ENCODE data around the gene ZBTB17. TPM values are rescaled to one million over a fixed set of nuclear protein-coding genes. Genes with fewer than 3 reads are reported as not detected.
"Not testable (repeated sequence)": the region's sequence is repeated elsewhere in the genome, so short reads cannot be mapped to it uniquely, and the experiment has no call there.

ZBTB17 gene
- 38.5 TPM for total RNA-seq

DNA sequence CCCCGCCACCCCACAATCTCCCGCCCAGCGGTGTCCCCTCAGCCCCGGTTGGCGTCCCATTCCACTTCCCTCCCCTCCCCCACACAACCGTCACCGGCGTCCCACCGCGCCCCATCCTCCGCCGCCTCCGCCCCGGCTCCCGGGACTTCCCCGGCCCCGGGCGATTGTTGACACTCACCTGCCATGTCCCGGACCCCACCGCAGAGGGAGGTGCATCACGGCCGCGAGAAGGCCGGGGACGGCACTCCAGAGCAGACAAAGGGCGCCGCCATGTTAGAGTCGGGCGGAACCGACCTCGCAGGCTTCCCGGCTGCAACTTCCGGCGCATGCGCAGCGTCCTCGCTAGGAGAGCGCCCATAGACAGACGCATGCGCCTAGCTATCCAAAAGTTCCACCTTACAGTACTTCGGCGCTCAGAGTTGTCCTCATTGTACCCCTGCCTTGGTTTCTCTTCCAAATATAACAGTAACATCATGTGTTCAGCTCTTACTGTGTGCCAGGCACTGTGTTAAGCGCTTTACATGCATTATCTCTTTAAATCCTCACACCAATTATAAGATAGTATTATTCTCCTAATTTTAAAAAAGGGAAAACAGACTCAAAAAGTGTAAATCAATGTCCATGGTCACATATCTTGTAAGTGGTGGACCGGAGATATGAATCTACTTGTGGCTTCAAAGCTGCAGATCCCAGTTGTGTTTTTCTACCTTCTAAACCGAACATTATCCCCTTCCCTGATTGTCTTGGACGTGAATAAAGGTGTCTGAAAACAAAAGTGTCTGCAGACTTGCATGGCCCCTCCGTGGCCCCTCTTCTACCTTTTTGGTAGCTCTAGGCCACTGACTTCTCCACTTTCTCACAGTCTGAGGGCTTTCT is at the start of gene ZBTB17:
TSS of gene ZBTB17 (minus strand) at position 297 of the 876 bp plus-strand sequence. CDS start 27,606 bp downstream, outside the sequence.
- Histone ChIP-seq H3K4me3 (peak within 1 kb of the TSS; percentile 81 to 89), H3K36me3 (peaks cover 0 to 6% of the 10 kb centered on the region in 2 donors), H3K9me3 (no peaks in the 10 kb centered on the region), H3K27ac (peak within 1 kb of the TSS; percentile 86), H3K4me1 (peaks cover 29% of the 10 kb centered on the region), H3K27me3 (no peaks in the 10 kb centered on the region)
- DNase-seq (ENCODE audit: extremely low spot score in 2 of 2), result no peak
- TF ChIP-seq, protein P1, sequence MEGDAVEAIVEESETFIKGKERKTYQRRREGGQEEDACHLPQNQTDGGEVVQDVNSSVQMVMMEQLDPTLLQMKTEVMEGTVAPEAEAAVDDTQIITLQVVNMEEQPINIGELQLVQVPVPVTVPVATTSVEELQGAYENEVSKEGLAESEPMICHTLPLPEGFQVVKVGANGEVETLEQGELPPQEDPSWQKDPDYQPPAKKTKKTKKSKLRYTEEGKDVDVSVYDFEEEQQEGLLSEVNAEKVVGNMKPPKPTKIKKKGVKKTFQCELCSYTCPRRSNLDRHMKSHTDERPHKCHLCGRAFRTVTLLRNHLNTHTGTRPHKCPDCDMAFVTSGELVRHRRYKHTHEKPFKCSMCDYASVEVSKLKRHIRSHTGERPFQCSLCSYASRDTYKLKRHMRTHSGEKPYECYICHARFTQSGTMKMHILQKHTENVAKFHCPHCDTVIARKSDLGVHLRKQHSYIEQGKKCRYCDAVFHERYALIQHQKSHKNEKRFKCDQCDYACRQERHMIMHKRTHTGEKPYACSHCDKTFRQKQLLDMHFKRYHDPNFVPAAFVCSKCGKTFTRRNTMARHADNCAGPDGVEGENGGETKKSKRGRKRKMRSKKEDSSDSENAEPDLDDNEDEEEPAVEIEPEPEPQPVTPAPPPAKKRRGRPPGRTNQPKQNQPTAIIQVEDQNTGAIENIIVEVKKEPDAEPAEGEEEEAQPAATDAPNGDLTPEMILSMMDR (IDR thresholded peaks at IDR 0.05), result peak; percentile 3 to 34 (median 22)
- TF ChIP-seq POLR2AphosphoS5 (IDR thresholded peaks at IDR 0.05; ENCODE audit: insufficient read depth in 1 of 2, low read depth in 1 of 2) (peak; percentile 95), POLR2A (IDR thresholded peaks at IDR 0.05) (peak in 1 of 2 donors; percentile 70)
- intact Hi-C loops (cut with DNase I), result no loop called here

DNA sequence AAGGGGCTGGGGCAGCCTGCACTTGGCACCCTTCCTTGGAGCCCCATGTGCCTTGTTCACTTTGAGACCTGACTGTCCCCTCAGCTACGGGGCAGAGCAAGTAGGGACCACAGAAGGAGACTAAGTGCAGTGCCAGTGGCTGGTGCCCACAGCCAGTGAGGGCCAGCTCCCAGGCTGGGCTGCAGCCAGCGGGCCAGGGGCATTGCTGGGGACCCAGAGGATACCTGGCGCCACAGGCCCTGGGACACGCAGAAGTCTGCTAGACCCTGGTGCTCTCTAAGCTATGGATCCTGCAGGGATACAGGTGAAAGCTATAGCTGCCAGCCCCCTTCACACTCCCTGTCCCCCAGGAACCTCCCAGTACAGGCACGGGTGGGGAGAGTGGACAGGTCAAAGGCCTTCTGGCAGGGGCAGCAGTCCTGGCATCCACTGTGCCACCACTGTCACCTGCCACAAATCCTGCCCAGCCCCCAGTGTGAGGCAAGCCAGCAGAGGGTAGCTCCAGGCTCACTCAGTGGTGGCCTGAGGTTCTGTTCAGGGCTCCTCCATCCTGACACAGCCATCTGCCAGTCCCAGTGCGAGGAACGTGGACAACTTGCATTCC is 47.3 kb upstream of the ZBTB17 start:
- intact Hi-C loops (cut with DNase I), result no loop called here
- Histone ChIP-seq H3K4me3 (no peak overlapping the region), H3K27me3 (no peaks in the 10 kb centered on the region), H3K9me3 (no peaks in the 10 kb centered on the region), H3K27ac (no peak overlapping the region), H3K4me1 (peaks cover 26% of the 10 kb centered on the region), H3K36me3 (no peaks in the 10 kb centered on the region)
- DNase-seq (ENCODE audit: extremely low spot score in 2 of 2), result no peak
- TF ChIP-seq POLR2AphosphoS5 (IDR thresholded peaks at IDR 0.05; ENCODE audit: insufficient read depth in 1 of 2, low read depth in 1 of 2) (no peak), POLR2A (IDR thresholded peaks at IDR 0.05) (no peak)
- TF ChIP-seq, protein P1 (IDR thresholded peaks at IDR 0.05), result no peak

DNA sequence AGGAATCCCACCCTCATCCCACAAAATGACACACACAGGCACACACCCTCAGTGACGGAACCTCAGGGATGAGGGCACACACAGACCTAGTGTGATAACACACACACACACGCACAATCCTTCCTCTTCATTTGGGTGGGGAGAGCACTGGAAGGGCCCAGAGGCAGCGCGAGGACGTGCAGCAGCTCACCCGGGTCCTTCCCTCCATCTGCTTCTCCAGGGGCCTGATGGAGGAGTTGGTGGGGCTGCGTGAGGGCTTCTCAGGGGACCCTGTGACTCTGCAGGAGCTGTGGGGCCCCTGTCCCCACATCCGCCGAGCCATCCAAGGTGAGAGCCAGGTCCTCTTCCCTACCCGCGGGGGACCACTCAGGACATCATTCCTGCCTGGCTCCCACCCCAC is 46.5 kb upstream of the ZBTB17 start:
- intact Hi-C loops (cut with DNase I), result no loop called here
- Histone ChIP-seq H3K4me3 (no peak overlapping the region), H3K27me3 (no peaks in the 10 kb centered on the region), H3K4me1 (peaks cover 32% of the 10 kb centered on the region), H3K9me3 (no peaks in the 10 kb centered on the region), H3K27ac (no peak overlapping the region), H3K36me3 (no peaks in the 10 kb centered on the region)
- DNase-seq (ENCODE audit: extremely low spot score in 2 of 2), result no peak
- TF ChIP-seq, protein P1 (IDR thresholded peaks at IDR 0.05), result no peak
- TF ChIP-seq POLR2A (IDR thresholded peaks at IDR 0.05) (no peak), POLR2AphosphoS5 (IDR thresholded peaks at IDR 0.05; ENCODE audit: insufficient read depth in 1 of 2, low read depth in 1 of 2) (no peak)

DNA sequence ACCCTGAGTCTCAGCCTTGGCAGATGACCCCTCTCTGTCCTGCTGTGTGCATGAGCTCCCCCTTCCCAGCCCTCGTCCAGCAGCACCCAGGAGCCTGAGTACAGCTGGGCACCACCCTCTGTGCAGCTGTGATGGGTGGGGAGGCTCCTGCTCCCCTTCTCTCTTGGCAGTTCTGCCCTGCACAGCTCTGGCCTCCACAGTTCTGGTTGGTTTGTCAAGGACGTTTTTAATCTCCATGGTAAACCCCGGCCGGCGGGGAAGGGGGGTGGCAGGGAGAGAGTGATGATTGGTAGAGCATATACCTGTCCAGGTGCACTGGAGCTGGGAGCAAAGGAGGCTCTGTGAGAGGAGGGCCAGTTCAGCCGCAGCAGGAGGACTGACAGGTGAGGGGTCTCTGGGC is 45.8 kb upstream of the ZBTB17 start, which contains the start of gene CLCNKA:
TSS of gene CLCNKA (plus strand) at position 356 of the 400 bp plus-strand sequence. CDS start 584 bp downstream, outside the sequence.
- Histone ChIP-seq H3K9me3 (no peaks in the 10 kb centered on the region), H3K27ac (peak within 1 kb of the TSS; percentile 94), H3K4me1 (peaks cover 29% of the 10 kb centered on the region), H3K4me3 (no peak within 1 kb of the TSS), H3K27me3 (no peaks in the 10 kb centered on the region), H3K36me3 (no peaks in the 10 kb centered on the region)
- TF ChIP-seq, protein P1 (IDR thresholded peaks at IDR 0.05), result no peak
- no peak for TF ChIP-seq POLR2AphosphoS5 (IDR thresholded peaks at IDR 0.05; ENCODE audit: insufficient read depth in 1 of 2, low read depth in 1 of 2)
- TF ChIP-seq POLR2A (IDR thresholded peaks at IDR 0.05), result no peak
- intact Hi-C loops (cut with DNase I), result no loop called here
- DNase-seq (ENCODE audit: extremely low spot score in 2 of 2), result no peak

DNA sequence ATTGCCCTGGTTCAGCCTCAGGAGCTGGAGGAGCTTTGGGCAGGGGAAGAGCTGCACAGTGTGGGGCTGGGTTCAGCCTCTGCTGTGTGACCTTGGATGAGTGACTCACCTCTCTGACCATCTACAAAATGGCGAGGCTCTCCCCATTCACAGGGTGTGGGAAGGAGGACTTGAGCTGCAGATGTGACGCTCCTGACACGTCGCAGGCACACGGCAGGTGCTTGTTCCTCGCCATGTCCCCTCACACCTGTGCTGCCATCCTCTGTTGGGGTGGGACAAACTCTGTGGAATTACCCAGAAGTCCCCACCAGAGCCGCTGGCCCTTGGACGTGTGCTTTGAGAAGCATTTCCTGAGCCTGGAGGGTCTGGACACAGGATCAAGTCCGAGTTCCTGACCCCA is 45.0 kb upstream of the ZBTB17 start:
- H3K36me3 ChIP-seq; intact Hi-C loops (cut with DNase I); H3K27me3 ChIP-seq; DNase-seq (ENCODE audit: extremely low spot score in 2 of 2); H3K4me3 ChIP-seq; H3K9me3 ChIP-seq: not testable (repeated sequence)
- H3K27ac ChIP-seq, result peak overlapping the region; percentile 94
- peaks cover 32% of the 10 kb centered on the region for H3K4me1 ChIP-seq
